KG1 (cell line): ENCODE data around the gene ATP8A1.
"Not testable (repeated sequence)": the region's sequence is repeated elsewhere in the genome, so short reads cannot be mapped to it uniquely, and the experiment has no call there.

Source experiments
- DNase-seq: peaks from one replicate; lab custom pipeline; 2025; lab: John Stamatoyannopoulos, UW

ATP8A1 gene

GRCh38 chr4:42467777-42468176 is 189.1 kb downstream of the ATP8A1 start:
- not testable (repeated sequence) for DNase-seq

- no peak for DNase-seq
Observed at GRCh38 chr4:42466273-42466844, 190.5 kb downstream of the ATP8A1 start.

GRCh38 chr4:42464550-42465094 is 192.3 kb downstream of the ATP8A1 start:
- no peak for DNase-seq

- DNase-seq = not testable (repeated sequence)
Observed at GRCh38 chr4:42461216-42461615, 195.7 kb downstream of the ATP8A1 start.

- DNase-seq = no peak
Observed at GRCh38 chr4:42460043-42460442, 196.9 kb downstream of the ATP8A1 start.

- DNase-seq = no peak
Observed at GRCh38 chr4:42458657-42459056, 198.2 kb downstream of the ATP8A1 start.

GRCh38 chr4:42454755-42455420 is 202.0 kb downstream of the ATP8A1 start:
- no peak for DNase-seq

- no peak for DNase-seq
Observed at GRCh38 chr4:42453612-42454011, 203.3 kb downstream of the ATP8A1 start.

- DNase-seq = no peak
Observed at GRCh38 chr4:42452823-42453222, 204.1 kb downstream of the ATP8A1 start.

- no peak for DNase-seq
Observed at GRCh38 chr4:42446823-42447222, 210.1 kb downstream of the ATP8A1 start.

GRCh38 chr4:42445038-42445437 is 211.9 kb downstream of the ATP8A1 start:
- no peak for DNase-seq

- no peak for DNase-seq
Observed at GRCh38 chr4:42442601-42443000, 214.3 kb downstream of the ATP8A1 start.

GRCh38 chr4:42440083-42440482 is 216.8 kb downstream of the ATP8A1 start:
- no peak for DNase-seq

GRCh38 chr4:42436928-42437565 is 219.9 kb downstream of the ATP8A1 start:
- DNase-seq = no peak

GRCh38 chr4:42428036-42428435 is 228.9 kb downstream of the ATP8A1 start:
- DNase-seq = no peak

- DNase-seq = no peak
Observed at GRCh38 chr4:42425146-42426065, 231.5 kb downstream of the ATP8A1 start.

GRCh38 chr4:42420140-42420539 is 236.8 kb downstream of the ATP8A1 start:
- no peak for DNase-seq

- DNase-seq = no peak
Observed at GRCh38 chr4:42417550-42417949, 239.4 kb downstream of the ATP8A1 start.

GRCh38 chr4:42416017-42416416 is 240.9 kb downstream of the ATP8A1 start:
- DNase-seq = no peak

GRCh38 chr4:42415281-42415680 is 241.6 kb downstream of the ATP8A1 start:
- no peak for DNase-seq

GRCh38 chr4:42412251-42412650 is 244.7 kb downstream of the ATP8A1 start:
- DNase-seq = no peak

- DNase-seq = no peak
Observed at GRCh38 chr4:42411803-42412202, 245.1 kb downstream of the ATP8A1 start.
